ENCODE data around the gene CNTN4. TPM values are rescaled to one million over a fixed set of nuclear protein-coding genes. Genes with fewer than 3 reads are reported as not detected.

The CNTN4 gene
- total RNA-seq, 1 donor from 2014 or later = 22.1 TPM

- no peak overlapping the region for H3K27ac ChIP-seq
- H3K4me3 ChIP-seq = no peak overlapping the region
- no peak for TF ChIP-seq CTCF (IDR thresholded peaks at IDR 0.05)
- no peak for TF ChIP-seq POLR2AphosphoS5 (IDR thresholded peaks at IDR 0.05; ENCODE audit: insufficient read depth in 1 of 2, low read depth in 1 of 2)
- H3K36me3 ChIP-seq = no peaks in the 10 kb centered on the region
- no peak for DNase-seq (ENCODE audit: extremely low spot score in 2 of 2)
- H3K27me3 ChIP-seq = no peaks in the 10 kb centered on the region
- H3K9me3 ChIP-seq = no peaks in the 10 kb centered on the region
- H3K4me1 ChIP-seq = no peaks in the 10 kb centered on the region
- intact Hi-C loops (cut with DNase I) = no loop called here
These were observed 780.4 kb downstream of the CNTN4 start for GRCh38 chr3:2879023-2879422.

- DNase-seq (ENCODE audit: extremely low spot score in 2 of 2) = no peak
- no peak for TF ChIP-seq POLR2AphosphoS5 (IDR thresholded peaks at IDR 0.05; ENCODE audit: insufficient read depth in 1 of 2, low read depth in 1 of 2)
- TF ChIP-seq POLR2A (IDR thresholded peaks at IDR 0.05) = no peak
- no peak for TF ChIP-seq CTCF (IDR thresholded peaks at IDR 0.05)
- no peaks in the 10 kb centered on the region for H3K36me3 ChIP-seq
- H3K9me3 ChIP-seq = no peaks in the 10 kb centered on the region
- intact Hi-C loops (cut with DNase I) = no loop called here
- H3K27me3 ChIP-seq = no peaks in the 10 kb centered on the region
- H3K27ac ChIP-seq = no peak overlapping the region
- H3K4me3 ChIP-seq = no peak overlapping the region
- H3K4me1 ChIP-seq = no peaks in the 10 kb centered on the region
These were observed 780.9 kb downstream of the CNTN4 start for GRCh38 chr3:2879587-2879986.

- H3K27ac ChIP-seq = no peak overlapping the region
- no peaks in the 10 kb centered on the region for H3K36me3 ChIP-seq
- no peak overlapping the region for H3K4me3 ChIP-seq
- TF ChIP-seq POLR2A (IDR thresholded peaks at IDR 0.05) (no peak), CTCF (IDR thresholded peaks at IDR 0.05) (no peak), POLR2AphosphoS5 (IDR thresholded peaks at IDR 0.05; ENCODE audit: insufficient read depth in 1 of 2, low read depth in 1 of 2) (no peak)
- intact Hi-C loops (cut with DNase I) = no loop called here
- no peaks in the 10 kb centered on the region for H3K27me3 ChIP-seq
- no peaks in the 10 kb centered on the region for H3K4me1 ChIP-seq
- no peak for DNase-seq (ENCODE audit: extremely low spot score in 2 of 2)
- no peaks in the 10 kb centered on the region for H3K9me3 ChIP-seq
These were observed 781.6 kb downstream of the CNTN4 start for GRCh38 chr3:2880218-2880756.

GRCh38 chr3:2883283-2883682 is 784.6 kb downstream of the CNTN4 start:
- Histone ChIP-seq H3K27ac (no peak overlapping the region), H3K4me3 (no peak overlapping the region), H3K36me3 (no peaks in the 10 kb centered on the region), H3K4me1 (no peaks in the 10 kb centered on the region), H3K9me3 (no peaks in the 10 kb centered on the region), H3K27me3 (no peaks in the 10 kb centered on the region)
- no peak for TF ChIP-seq POLR2A (IDR thresholded peaks at IDR 0.05)
- TF ChIP-seq CTCF (IDR thresholded peaks at IDR 0.05) = no peak
- TF ChIP-seq POLR2AphosphoS5 (IDR thresholded peaks at IDR 0.05; ENCODE audit: insufficient read depth in 1 of 2, low read depth in 1 of 2) = no peak
- no peak for DNase-seq (ENCODE audit: extremely low spot score in 2 of 2)
- intact Hi-C loops (cut with DNase I) = no loop called here

GRCh38 chr3:2888592-2888991 is 789.9 kb downstream of the CNTN4 start:
- H3K4me1 ChIP-seq = no peaks in the 10 kb centered on the region
- intact Hi-C loops (cut with DNase I) = no loop called here
- no peaks in the 10 kb centered on the region for H3K36me3 ChIP-seq
- no peaks in the 10 kb centered on the region for H3K27me3 ChIP-seq
- H3K9me3 ChIP-seq = no peaks in the 10 kb centered on the region
- H3K4me3 ChIP-seq = no peak overlapping the region
- no peak overlapping the region for H3K27ac ChIP-seq
- DNase-seq (ENCODE audit: extremely low spot score in 2 of 2) = no peak
- TF ChIP-seq POLR2AphosphoS5 (IDR thresholded peaks at IDR 0.05; ENCODE audit: insufficient read depth in 1 of 2, low read depth in 1 of 2) = no peak
- no peak for TF ChIP-seq POLR2A (IDR thresholded peaks at IDR 0.05)
- TF ChIP-seq CTCF (IDR thresholded peaks at IDR 0.05) = no peak

Data from vagina (tissue), 2 donors.